K562 (cell line): ENCODE results near the gene SLC22A1. TPM values are rescaled to one million over a fixed set of nuclear protein-coding genes. Genes with fewer than 3 reads are reported as not detected.

ENCODE experiments used
- ATAC-seq: fragments of 200-7000 bp; cut with Tn5 transposase; 3 replicates; pipeline ENCODE4 v1.9.1; 2020; ENCODE audit warnings: moderate library complexity
- BruUV-seq: library from RNA; stranded (reverse); fragments of 400-500 nt; replicated peaks from 2 replicates; lab custom pipeline; 2021; lab: Mats Ljungman, UMichigan
- CTCF ChIA-PET: fragments of 300-600 bp; formaldehyde crosslinking; extraction: SDS; loops from one replicate; lab custom pipeline; 2021; ENCODE audit warnings: low intra/inter-chr PET ratio; lab: Yijun Ruan, JAX
- POLR2A ChIA-PET: fragments of 300-600, 350-650 bp; sonication (Branson Sonifier 250); formaldehyde crosslinking; extraction: SDS; loops from one replicate; lab custom pipeline; 2021; ENCODE audit warnings: antibody characterized with exemption, inconsistent platforms; lab: Yijun Ruan, JAX
- DNase-seq, 4 experiments: peaks; one replicate each; pipeline versions ENCODE4 v3.0.0 to v3.0.0-alpha.2; 2011 to 2018; ENCODE audit warnings: low spot score in 3 of 4, mixed read lengths in 3 of 4; ENCODE audit errors: extremely low read depth in 1 of 4
- FAIRE-seq: peaks from 2 replicates; lab custom pipeline; 2011; peaks lifted over from hg19 to GRCh38; lab: Jason Lieb, UNC
- H2AFZ ChIP-seq: 2 replicates; pipeline ENCODE4 v1.6.0; 2011; ENCODE audit warnings: low read depth, low read length, control low read depth, inconsistent platforms
- H3K27ac ChIP-seq: fragments of 200-600 bp; 3 replicates; pipeline ENCODE4 v1.8.0; 2011; ENCODE audit warnings: low read depth, mild to moderate bottlenecking, control low read depth, inconsistent platforms, low read length, moderate library complexity, mixed read lengths; ENCODE audit errors: extremely low read depth
- H3K27me3 ChIP-seq, 2 experiments: fragments of 300-600 bp in 1 of 2; 2 replicates in 1 of 2; 3 replicates in 1 of 2; pipeline versions ENCODE4 v1.6.0 to v1.8.0; 2011; ENCODE audit warnings: inconsistent platforms in 2 of 2, low read length in 2 of 2, mild to moderate bottlenecking in 1 of 2, mixed read lengths in 1 of 2, moderate library complexity in 1 of 2; ENCODE audit not compliant: control insufficient read depth in 2 of 2, insufficient read depth in 2 of 2
- H3K36me3 ChIP-seq: fragments of 300-600 bp; 3 replicates; pipeline ENCODE4 v1.8.0; 2011; ENCODE audit warnings: mild to moderate bottlenecking, low read length, inconsistent platforms; ENCODE audit not compliant: control insufficient read depth, insufficient read depth
- H3K4me1 ChIP-seq, 2 experiments: fragments of 200-600 bp in 1 of 2; replicated peaks in 1 of 2; 2 replicates in 1 of 2; 3 replicates in 1 of 2; pipeline versions ENCODE4 v1.5.1 to v1.8.0; 2011; ENCODE audit warnings: inconsistent platforms in 2 of 2, low read length in 2 of 2, mild to moderate bottlenecking in 1 of 2, mixed read lengths in 1 of 2, moderate library complexity in 1 of 2; ENCODE audit not compliant: control insufficient read depth in 2 of 2, insufficient read depth in 2 of 2
- H3K4me2 ChIP-seq: 2 replicates; pipeline ENCODE4 v1.6.1; 2011; ENCODE audit warnings: low read length, control low read depth, inconsistent platforms, mixed read lengths; ENCODE audit not compliant: insufficient read depth
- H3K4me3 ChIP-seq: fragments of 200-600 bp; sonication (generic), shearing (Covaris generic); 2 replicates; pipeline ENCODE4 v1.5.1; 2016; ENCODE audit warnings: control low read depth, inconsistent platforms
- H3K79me2 ChIP-seq: fragments of 200-600 bp; 3 replicates; pipeline ENCODE4 v1.8.0; 2011; ENCODE audit warnings: low read length, inconsistent platforms; ENCODE audit not compliant: control insufficient read depth, insufficient read depth
- H3K9ac ChIP-seq, 2 experiments: 2 replicates each; pipeline versions ENCODE4 v1.6.0 to v1.6.1; 2011; ENCODE audit warnings: low read depth in 2 of 2, low read length in 2 of 2, control low read depth in 1 of 2, inconsistent platforms in 1 of 2, mild to moderate bottlenecking in 1 of 2, mixed read lengths in 1 of 2; ENCODE audit not compliant: insufficient read depth in 1 of 2
- H3K9me1 ChIP-seq: one replicate; pipeline ENCODE4 v1.6.0; 2011; ENCODE audit warnings: inconsistent platforms, mild to moderate bottlenecking, low read length, moderate library complexity; ENCODE audit not compliant: control insufficient read depth, insufficient read depth
- H3K9me3 ChIP-seq: replicated peaks from 2 replicates; pipeline ENCODE4 v1.5.1; 2011; ENCODE audit warnings: low read depth, low read length, inconsistent platforms; ENCODE audit not compliant: control insufficient read depth, insufficient read depth
- H4K20me1 ChIP-seq: replicated peaks from 2 replicates; pipeline ENCODE4 v1.6.1; 2011; ENCODE audit warnings: low read length, inconsistent platforms, mixed read lengths; ENCODE audit not compliant: control insufficient read depth, insufficient read depth
- CREB1 ChIP-seq, 2 experiments: sonication (generic) in 1 of 2; formaldehyde crosslinking in 1 of 2; IDR thresholded peaks; 2 replicates each; pipeline versions ENCODE4 v1.6.1 to v1.8.0; 2012 to 2022; ENCODE audit warnings: inconsistent platforms in 1 of 2, mild to moderate bottlenecking in 1 of 2, missing genetic modification reagents in 1 of 2, moderate library complexity in 1 of 2
- EZH2 ChIP-seq: IDR thresholded peaks from 2 replicates; pipeline ENCODE4 v1.6.1; 2012; ENCODE audit warnings: low read depth, mild to moderate bottlenecking, inconsistent platforms, low read length, borderline replicate concordance
- GATAD2B ChIP-seq: fragments of 450-650 bp; IDR thresholded peaks from 2 replicates; pipeline ENCODE4 v1.6.1; 2017; ENCODE audit warnings: mild to moderate bottlenecking, borderline replicate concordance
- KLF16 ChIP-seq: IDR thresholded peaks from 2 replicates; pipeline ENCODE4 v1.6.1; 2016; ENCODE audit warnings: antibody characterized with exemption
- MEIS2 ChIP-seq: fragments of 450-650 bp; IDR thresholded peaks from 2 replicates; pipeline ENCODE4 v1.6.1; 2014; ENCODE audit warnings: mild to moderate bottlenecking; ENCODE audit not compliant: partially characterized antibody
- SLC30A9 ChIP-seq: fragments of 250-450 bp; sonication (Bioruptor Pico); IDR thresholded peaks from 2 replicates; pipeline ENCODE4 v1.8.0; 2022; ENCODE audit warnings: mild to moderate bottlenecking, moderate library complexity
- SMARCC2 ChIP-seq: fragments of 450-650 bp; IDR thresholded peaks from 2 replicates; pipeline ENCODE4 v1.6.1; 2017; ENCODE audit warnings: antibody characterized with exemption, moderate library complexity, mild to moderate bottlenecking, low read depth
- SMARCE1 ChIP-seq: fragments of 450-650 bp; IDR thresholded peaks from 2 replicates; pipeline ENCODE4 v1.7.1; 2016; ENCODE audit warnings: mild to moderate bottlenecking
- TCF3 ChIP-seq: sonication (generic); formaldehyde crosslinking; IDR thresholded peaks from 2 replicates; pipeline ENCODE4 v1.4.0; 2020; ENCODE audit warnings: mild to moderate bottlenecking, missing genetic modification reagents
- XRCC3 ChIP-seq: fragments of 450-650 bp; IDR thresholded peaks from 2 replicates; pipeline ENCODE4 v1.6.1; 2017; ENCODE audit warnings: mild to moderate bottlenecking, moderate library complexity
- YY1 ChIP-seq, 3 experiments: IDR thresholded peaks; 2 replicates each; pipeline ENCODE4 v1.6.1; 2011; ENCODE audit warnings: low read length in 2 of 3, mild to moderate bottlenecking in 2 of 3, moderate library complexity in 2 of 3, borderline replicate concordance in 1 of 3, control low read depth in 1 of 3, low read depth in 1 of 3; ENCODE audit not compliant: insufficient read depth in 3 of 3, insufficient replicate concordance in 2 of 3, control insufficient read depth in 1 of 3, insufficient read length in 1 of 3; ENCODE audit errors: extremely low read depth in 1 of 3
- ZNF140 ChIP-seq: fragments of 250-450 bp; sonication (Bioruptor Pico); IDR thresholded peaks from 2 replicates; pipeline ENCODE4 v1.8.0; 2021; ENCODE audit warnings: moderate library complexity, mild to moderate bottlenecking, inconsistent platforms
- WGBS: fragments of 100-300 bp; shearing (Covaris generic); methylation state at CpG from one replicate; pipeline ENCODE4 v1.1.6; 2016; ENCODE audit warnings: low coverage, mixed read lengths; ENCODE audit not compliant: insufficient coverage; ENCODE audit errors: missing lambda C conversion rate; 5-methylcytosine and 5-hydroxymethylcytosine counted together
- in situ Hi-C: fragments of 300-500 bp; cut with MboI; formaldehyde crosslinking; loops from 4 replicates; pipeline ENCODE4 v1.15.0; 2018; ENCODE audit warnings: inconsistent platforms, mixed read lengths
- intact Hi-C: fragments of 100-400 bp; cut with micrococcal nuclease; formaldehyde crosslinking; loops from 2 replicates; pipeline ENCODE4 v1.14.2; 2022
- polyA plus RNA-seq, 8 experiments: library from polyadenylated mRNA; depleted of rRNA in 4 of 8; stranded (reverse) in 5 of 8; unstranded in 3 of 8; fragments of >200 nt; fragmentation: Nextera tagmentation in 2 of 8; fragmentation: Illumina TruSeq in 1 of 8; extraction: Ambion mirVana in 2 of 8; extraction: Trizol in 1 of 8; gene quantifications; 2 replicates each; pipeline versions ENCODE4 v1.2.1 to v1.2.3, GENCODE V29; 2011 to 2014; ENCODE audit warnings: inconsistent platforms in 1 of 8, missing spikeins in 1 of 8
- total RNA-seq, 7 experiments: library from RNA; depleted of rRNA in 6 of 7; stranded (reverse); fragments of >200 nt in 6 of 7; fragmentation: Illumina TruSeq in 2 of 7; extraction: Trizol in 2 of 7; gene quantifications; 2 replicates each; pipeline versions ENCODE4 v1.2.1 to v1.2.3, GENCODE V29; 2011 to 2021; ENCODE audit warnings: low replicate concordance in 1 of 7

SLC22A1 gene
- total and polyA plus RNA-seq, 9 of the 15 experiments (the other 6 are each of a cell fraction or from before 2014, with no cell fraction given): 0.11 to 0.60 (median 0.26) TPM; not detected in 4

DNA sequence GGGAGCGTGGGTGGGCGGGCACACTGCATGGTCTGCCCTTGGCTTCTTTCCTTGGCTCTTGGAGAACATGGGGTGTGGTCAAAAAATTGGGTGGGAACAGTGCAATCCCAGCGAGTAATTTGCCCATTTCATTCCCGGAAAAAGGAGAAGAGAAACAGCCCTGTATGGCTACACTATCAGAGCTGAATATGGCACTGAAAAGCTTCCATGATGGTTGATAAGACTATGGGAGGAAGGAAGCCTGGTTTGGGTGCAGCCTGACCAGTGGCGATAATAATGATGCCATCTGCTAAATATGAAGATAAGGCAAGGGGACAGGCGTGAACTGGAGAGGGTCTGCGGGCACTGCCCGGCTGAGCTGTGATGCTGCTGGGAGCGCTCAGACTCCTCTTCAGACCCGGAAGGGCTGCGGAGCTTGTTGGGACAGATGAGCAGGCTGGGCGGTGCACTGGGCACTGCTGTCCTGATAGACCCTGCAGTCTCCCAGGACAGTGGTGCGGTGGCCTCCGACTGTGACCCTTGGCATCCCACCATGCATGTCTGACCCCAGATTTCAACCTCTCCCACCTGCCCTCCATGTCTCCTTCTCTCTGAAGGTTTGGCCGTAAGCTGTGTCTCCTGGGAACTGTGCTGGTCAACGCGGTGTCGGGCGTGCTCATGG is 10.2 kb downstream of the SLC22A1 start:
- Histone ChIP-seq H3K4me2 (no peak overlapping the region), H3K4me3 (no peak overlapping the region), H3K4me1 (peaks cover 0 to 13% of the 10 kb centered on the region in 2 experiments; a peak in 3 of 5 replicates), H2AFZ (no peak overlapping the region), H3K9ac (no peak overlapping the region), H3K9me1 (no peaks in the 10 kb centered on the region), H3K9me3 (no peaks in the 10 kb centered on the region), H3K79me2 (no peaks in the 10 kb centered on the region), H4K20me1 (0 out of 2 replicates have a peak, but pooled peaks cover 4% of the 10 kb centered on the region), H3K27me3 (peaks cover 56 to 86% of the 10 kb centered on the region in 2 experiments), H3K36me3 (no peaks in the 10 kb centered on the region), H3K27ac (no peak overlapping the region)
- DNase-seq: no peak
- TF ChIP-seq EZH2: 0 out of 2 replicates have a peak, but pooled peaks have one; percentile 13
- TF ChIP-seq YY1 (IDR thresholded peaks at IDR 0.05; ENCODE audit: borderline replicate concordance in 1 of 3, control insufficient read depth in 1 of 3, extremely low read depth in 1 of 3, insufficient read depth in 3 of 3, insufficient read length in 1 of 3, insufficient replicate concordance in 2 of 3, low read depth in 1 of 3, low read length in 2 of 3): no peak
- TF ChIP-seq MEIS2: no peak
- intact Hi-C loops (no loop called here), in situ Hi-C loops (no loop called here)
- ChIA-PET CTCF (no interaction called here), POLR2A (no interaction called here)
- WGBS: 11% methylated on average over 17 of the region's 19 CpGs
- FAIRE-seq: no peak
- ATAC-seq: no peak
- no TSS peak for BruUV-seq

DNA sequence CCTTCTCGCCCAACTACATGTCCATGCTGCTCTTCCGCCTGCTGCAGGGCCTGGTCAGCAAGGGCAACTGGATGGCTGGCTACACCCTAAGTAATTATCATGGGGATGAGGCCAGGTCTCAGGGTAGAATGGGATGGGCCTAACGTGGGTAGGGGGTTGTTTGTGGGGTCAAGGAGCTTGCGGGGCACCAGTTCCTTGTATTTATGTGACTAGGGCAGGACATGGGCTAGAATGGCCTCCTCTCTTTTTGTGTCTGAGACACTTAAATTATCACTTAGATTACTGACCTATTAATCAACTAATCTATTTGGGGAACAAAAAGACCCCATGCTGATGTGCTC is 10.7 kb downstream of the SLC22A1 start:
- DNase-seq (no peak), FAIRE-seq (no peak), ATAC-seq (no peak)
- Histone ChIP-seq H3K27me3 (peaks cover 60 to 86% of the 10 kb centered on the region in 2 experiments), H3K4me1 (peaks cover 0 to 13% of the 10 kb centered on the region in 2 experiments; a peak in 3 of 5 replicates), H3K9ac (no peak overlapping the region), H3K27ac (no peak overlapping the region), H3K4me3 (no peak overlapping the region), H2AFZ (no peak overlapping the region), H3K9me3 (no peaks in the 10 kb centered on the region), H3K79me2 (no peaks in the 10 kb centered on the region), H3K36me3 (no peaks in the 10 kb centered on the region), H3K9me1 (no peaks in the 10 kb centered on the region), H3K4me2 (no peak overlapping the region), H4K20me1 (0 out of 2 replicates have a peak, but pooled peaks cover 8% of the 10 kb centered on the region)
- intact Hi-C loops (no loop called here), in situ Hi-C loops (no loop called here)
- WGBS: 20% methylated on average over 4 of the region's 4 CpGs
- TF ChIP-seq ZNF140 (CRISPR knock-in tag): no peak
- TF ChIP-seq GATAD2B: no peak
- TF ChIP-seq SMARCE1: no peak
- TF ChIP-seq TCF3 (CRISPR knock-in tag): no peak
- TF ChIP-seq CREB1 (IDR thresholded peaks at IDR 0.05): no peak
- TF ChIP-seq CREB1 (CRISPR knock-in tag; IDR thresholded peaks at IDR 0.05): no peak
- no peak for TF ChIP-seq SLC30A9 (CRISPR knock-in tag)
- no peak for TF ChIP-seq KLF16
- no peak for TF ChIP-seq XRCC3
- no peak for TF ChIP-seq SMARCC2
- CTCF ChIA-PET: no interaction called here
- POLR2A ChIA-PET: no interaction called here
- BruUV-seq: no TSS peak
